SU-DHL-6 (cell line): Measurements from ENCODE around the gene SCUBE1.

ENCODE experiments used
- H2AFZ ChIP-seq: fragments of 200-600 bp; sonication (generic); 2 replicates; pipeline ENCODE4 v1.6.1; 2014; ENCODE audit warnings: low read depth, mild to moderate bottlenecking, moderate library complexity, mixed read lengths, antibody characterized with exemption, low read length; ENCODE audit not compliant: severe bottlenecking
- H3F3A ChIP-seq: fragments of 200-600 bp; shearing (Covaris generic); 2 replicates; pipeline ENCODE4 v1.6.0; 2016; ENCODE audit warnings: antibody characterized with exemption, mild to moderate bottlenecking; ENCODE audit not compliant: insufficient read depth
- H3K27ac ChIP-seq: fragments of 200-600 bp; sonication (generic); 2 replicates; pipeline ENCODE4 v1.5.1; 2016; ENCODE audit warnings: low read depth, mild to moderate bottlenecking, low read length, moderate library complexity, mixed read lengths
- H3K27me3 ChIP-seq: fragments of 200-600 bp; sonication (generic), shearing (Covaris generic); 2 replicates; pipeline ENCODE4 v1.6.0; 2014; ENCODE audit warnings: mild to moderate bottlenecking, low read length
- H3K36me3 ChIP-seq: fragments of 200-600 bp; sonication (generic); 2 replicates; pipeline ENCODE4 v1.6.1; 2014; ENCODE audit warnings: mild to moderate bottlenecking, low read length, mixed read lengths
- H3K4me2 ChIP-seq: fragments of 300-600, 200-600 bp; shearing (Covaris generic), sonication (generic); 2 replicates; pipeline ENCODE4 v1.6.0; 2014; ENCODE audit warnings: low read length, low read depth, mild to moderate bottlenecking; ENCODE audit not compliant: poor library complexity, severe bottlenecking
- H3K4me3 ChIP-seq: fragments of 200-600 bp; sonication (generic); 2 replicates; pipeline ENCODE4 v1.5.1; 2014; ENCODE audit warnings: antibody characterized with exemption, low read length, mild to moderate bottlenecking, mixed read lengths; ENCODE audit not compliant: insufficient read depth, poor library complexity, severe bottlenecking
- H3K79me2 ChIP-seq: fragments of 200-600 bp; sonication (generic); 2 replicates; pipeline ENCODE4 v1.6.1; 2014; ENCODE audit warnings: mild to moderate bottlenecking, low read length, moderate library complexity; ENCODE audit not compliant: insufficient read depth
- H3K9ac ChIP-seq: fragments of 200-600 bp; sonication (generic); 2 replicates; pipeline ENCODE4 v1.7.0; 2014; ENCODE audit warnings: mild to moderate bottlenecking, low read length
- H3K9me2 ChIP-seq: fragments of 200-600 bp; sonication (generic); replicated peaks from 2 replicates; pipeline ENCODE4 v1.6.1; 2014; ENCODE audit warnings: low read length; ENCODE audit not compliant: insufficient read depth
- H3K9me3 ChIP-seq: fragments of 200-600 bp; sonication (generic); 2 replicates; pipeline ENCODE4 v1.6.1; 2014; ENCODE audit warnings: low read length, mixed read lengths; ENCODE audit not compliant: insufficient read depth
- H4K20me1 ChIP-seq: fragments of 200-600 bp; sonication (generic); 2 replicates; pipeline ENCODE4 v1.6.1; 2014; ENCODE audit warnings: low read depth, mild to moderate bottlenecking, antibody characterized with exemption, low read length, moderate library complexity, mixed read lengths
- CTCF ChIP-seq: fragments of 200-600 bp; sonication (generic); IDR thresholded peaks from one replicate; pipeline ENCODE4 v1.5.1; 2017; ENCODE audit warnings: antibody characterized with exemption, mild to moderate bottlenecking, low read length, moderate library complexity; ENCODE audit not compliant: insufficient read depth, poor library complexity, severe bottlenecking
- EZH2phosphoT487 ChIP-seq: fragments of 200-600 bp; sonication (generic), shearing (Covaris generic); conservative IDR thresholded peaks from 2 replicates; pipeline ENCODE4 v1.6.1; 2018; ENCODE audit warnings: mild to moderate bottlenecking, antibody characterized with exemption, low read length, moderate library complexity, mixed read lengths

The SCUBE1 gene

DNA sequence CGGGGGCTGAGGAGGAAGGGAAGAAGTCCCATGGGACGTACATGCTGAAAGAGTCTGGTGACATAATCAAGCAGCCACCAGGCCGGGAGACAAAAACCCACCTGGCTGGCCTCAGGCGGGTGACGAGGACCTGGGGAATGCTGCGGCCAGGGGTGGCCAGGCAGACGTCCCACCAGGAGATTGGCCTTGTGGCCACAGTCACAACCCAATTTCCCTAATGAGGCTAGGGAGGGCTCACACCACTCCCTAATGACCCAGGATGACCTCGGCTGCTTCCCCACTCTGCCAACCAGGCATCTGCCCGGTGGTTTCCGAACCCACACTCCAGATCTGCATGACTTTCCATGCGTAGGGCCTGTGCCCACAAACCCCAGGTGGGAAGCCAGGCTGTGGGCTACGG, 66.9 kb downstream of the SCUBE1 start:
- no peaks in the 10 kb centered on the region for H3K79me2 ChIP-seq
- TF ChIP-seq EZH2phosphoT487, result no peak
- no peak for TF ChIP-seq CTCF
- H4K20me1 ChIP-seq, result no peaks in the 10 kb centered on the region
- no peaks in the 10 kb centered on the region for H3K9me3 ChIP-seq
- no peaks in the 10 kb centered on the region for H3K9me2 ChIP-seq
- H3K4me3 ChIP-seq, result no peak overlapping the region
- H2AFZ ChIP-seq, result no peak overlapping the region
- no peak overlapping the region for H3K4me2 ChIP-seq
- no peaks in the 10 kb centered on the region for H3K36me3 ChIP-seq
- H3K27me3 ChIP-seq, result no peaks in the 10 kb centered on the region
- no peak overlapping the region for H3K27ac ChIP-seq
- H3F3A ChIP-seq, result no peaks in the 10 kb centered on the region
- H3K9ac ChIP-seq, result no peak overlapping the region

DNA sequence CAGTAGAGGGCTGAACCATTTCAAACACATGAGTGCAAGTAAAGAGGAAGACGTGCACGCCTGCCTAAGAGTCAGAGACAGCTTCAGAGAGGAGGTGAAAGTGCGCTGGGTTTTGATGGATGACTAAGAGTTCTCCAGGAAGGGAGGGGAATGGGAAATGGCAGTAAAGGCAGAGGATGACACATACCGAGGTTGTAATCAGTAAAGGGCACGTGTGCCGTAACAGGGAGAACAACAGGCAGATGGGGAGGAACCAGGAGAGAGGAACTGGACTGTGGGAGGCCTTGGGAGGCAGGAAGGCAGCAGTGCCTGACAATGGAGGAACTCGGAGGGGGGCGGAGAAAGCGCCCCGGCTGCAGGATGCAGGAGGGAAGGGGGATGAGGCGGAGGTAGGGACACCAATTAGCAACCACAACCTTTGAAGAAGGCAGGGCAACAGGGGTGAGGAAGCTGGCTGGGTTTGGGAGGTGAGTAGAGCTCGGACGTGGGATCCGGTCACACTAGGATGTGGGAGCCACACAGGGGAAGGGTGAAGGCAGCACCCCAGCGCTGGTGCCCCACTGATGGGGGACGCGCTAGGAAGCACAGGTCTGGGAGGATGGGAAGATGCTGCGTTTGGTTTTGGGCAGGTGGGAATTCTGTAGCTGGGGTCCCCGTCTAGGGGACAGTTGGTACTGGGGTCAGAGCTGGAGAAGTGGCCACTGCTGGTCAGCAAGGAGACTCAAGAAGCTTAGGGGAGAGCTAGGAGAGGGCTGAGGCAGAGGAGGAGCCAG, 67.4 kb downstream of the SCUBE1 start:
- Histone ChIP-seq H4K20me1 (no peaks in the 10 kb centered on the region), H3K9me2 (no peaks in the 10 kb centered on the region), H3F3A (no peaks in the 10 kb centered on the region), H3K27ac (no peak overlapping the region), H3K4me2 (no peak overlapping the region), H3K36me3 (no peaks in the 10 kb centered on the region), H2AFZ (no peak overlapping the region), H3K4me3 (no peak overlapping the region), H3K27me3 (no peaks in the 10 kb centered on the region), H3K9me3 (no peaks in the 10 kb centered on the region), H3K9ac (no peak overlapping the region), H3K79me2 (no peaks in the 10 kb centered on the region)
- no peak for TF ChIP-seq CTCF
- no peak for TF ChIP-seq EZH2phosphoT487

DNA sequence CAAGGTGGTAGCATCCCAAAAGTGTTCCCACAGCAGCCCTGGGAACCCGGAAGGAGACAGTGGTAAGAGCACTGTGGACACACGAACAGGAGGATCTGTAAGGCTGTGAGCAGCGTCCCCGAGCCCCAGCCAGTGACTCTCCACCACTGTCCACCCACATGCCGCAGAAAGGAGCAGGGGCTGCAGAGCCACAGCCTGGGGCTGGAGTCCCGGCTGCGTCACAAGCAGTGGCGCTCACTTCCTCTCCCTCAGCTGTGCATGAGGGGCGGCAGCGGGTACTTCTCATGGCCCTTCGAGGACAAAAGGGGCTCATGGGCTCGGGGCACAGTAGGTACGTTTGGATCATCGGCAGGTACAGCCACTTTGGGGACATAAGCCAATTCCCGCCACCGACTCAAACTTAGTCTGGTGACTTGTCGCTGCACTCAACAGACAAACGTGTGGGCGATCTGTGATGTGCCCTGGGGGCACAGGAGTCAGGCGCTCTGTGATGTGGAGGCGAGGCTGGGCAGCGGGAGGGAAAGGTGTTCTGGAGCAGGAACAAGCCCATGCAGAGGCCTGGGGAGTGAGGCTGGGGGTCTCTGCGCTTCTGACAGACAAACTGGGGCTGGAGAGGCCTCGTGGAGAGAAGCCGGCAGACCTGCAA, 68.5 kb downstream of the SCUBE1 start:
- Histone ChIP-seq H4K20me1 (no peaks in the 10 kb centered on the region), H3K27me3 (no peaks in the 10 kb centered on the region), H3K27ac (no peak overlapping the region), H3K9me3 (no peaks in the 10 kb centered on the region), H3K4me2 (no peak overlapping the region), H3K9ac (no peak overlapping the region), H2AFZ (no peak overlapping the region), H3K4me3 (no peak overlapping the region), H3K36me3 (no peaks in the 10 kb centered on the region), H3K79me2 (no peaks in the 10 kb centered on the region), H3K9me2 (no peaks in the 10 kb centered on the region), H3F3A (no peaks in the 10 kb centered on the region)
- no peak for TF ChIP-seq EZH2phosphoT487
- no peak for TF ChIP-seq CTCF
